Endothelial cell (in vitro differentiated cells): ENCODE results near the gene KEAP1. TPM values are rescaled to one million over a fixed set of nuclear protein-coding genes. Genes with fewer than 3 reads are reported as not detected.

Source experiments
- DNase-seq: peaks from one replicate; pipeline ENCODE4 v3.0.0; 2021; ENCODE audit warnings: low spot score
- H3K27ac Mint-ChIP-seq: one replicate; pipeline ENCODE4 v1.8.0; 2021; ENCODE audit warnings: mixed read lengths, inconsistent platforms; ENCODE audit not compliant: unreplicated experiment
- H3K27me3 Mint-ChIP-seq: one replicate; pipeline ENCODE4 v1.8.0; 2021; ENCODE audit warnings: mild to moderate bottlenecking, moderate library complexity, mixed read lengths, inconsistent platforms; ENCODE audit not compliant: unreplicated experiment
- H3K36me3 Mint-ChIP-seq: one replicate; pipeline ENCODE4 v1.8.0; 2021; ENCODE audit warnings: mild to moderate bottlenecking, low read depth, mixed read lengths, inconsistent platforms; ENCODE audit not compliant: unreplicated experiment
- H3K4me1 Mint-ChIP-seq: one replicate; pipeline ENCODE4 v1.8.0; 2021; ENCODE audit warnings: mild to moderate bottlenecking, mixed read lengths, inconsistent platforms; ENCODE audit not compliant: unreplicated experiment
- H3K4me3 Mint-ChIP-seq: one replicate; pipeline ENCODE4 v1.8.0; 2021; ENCODE audit warnings: mild to moderate bottlenecking, mixed read lengths, inconsistent platforms; ENCODE audit not compliant: unreplicated experiment
- H3K9me3 Mint-ChIP-seq: one replicate; pipeline ENCODE4 v1.8.0; 2021; ENCODE audit warnings: mixed read lengths, inconsistent platforms; ENCODE audit not compliant: unreplicated experiment
- total RNA-seq: library from RNA; stranded (reverse); fragmentation: NEBNext Ultra II Directional; extraction: Animal tissue kit (Norgen Biotek cat#: 25700); gene quantifications from one replicate; pipeline ENCODE4 v1.2.1, GENCODE V29; 2021; ENCODE audit not compliant: unreplicated experiment
- TF ChIP-seq, protein P1 (sequence below): fragments of 200-600 bp; sonication (generic); IDR thresholded peaks from one replicate; pipeline ENCODE4 v1.5.0; 2021; ENCODE audit warnings: antibody characterized with exemption; ENCODE audit not compliant: unreplicated experiment

Gene KEAP1
- total RNA-seq, 1 donor from 2014 or later, result 56.4 TPM

DNA sequence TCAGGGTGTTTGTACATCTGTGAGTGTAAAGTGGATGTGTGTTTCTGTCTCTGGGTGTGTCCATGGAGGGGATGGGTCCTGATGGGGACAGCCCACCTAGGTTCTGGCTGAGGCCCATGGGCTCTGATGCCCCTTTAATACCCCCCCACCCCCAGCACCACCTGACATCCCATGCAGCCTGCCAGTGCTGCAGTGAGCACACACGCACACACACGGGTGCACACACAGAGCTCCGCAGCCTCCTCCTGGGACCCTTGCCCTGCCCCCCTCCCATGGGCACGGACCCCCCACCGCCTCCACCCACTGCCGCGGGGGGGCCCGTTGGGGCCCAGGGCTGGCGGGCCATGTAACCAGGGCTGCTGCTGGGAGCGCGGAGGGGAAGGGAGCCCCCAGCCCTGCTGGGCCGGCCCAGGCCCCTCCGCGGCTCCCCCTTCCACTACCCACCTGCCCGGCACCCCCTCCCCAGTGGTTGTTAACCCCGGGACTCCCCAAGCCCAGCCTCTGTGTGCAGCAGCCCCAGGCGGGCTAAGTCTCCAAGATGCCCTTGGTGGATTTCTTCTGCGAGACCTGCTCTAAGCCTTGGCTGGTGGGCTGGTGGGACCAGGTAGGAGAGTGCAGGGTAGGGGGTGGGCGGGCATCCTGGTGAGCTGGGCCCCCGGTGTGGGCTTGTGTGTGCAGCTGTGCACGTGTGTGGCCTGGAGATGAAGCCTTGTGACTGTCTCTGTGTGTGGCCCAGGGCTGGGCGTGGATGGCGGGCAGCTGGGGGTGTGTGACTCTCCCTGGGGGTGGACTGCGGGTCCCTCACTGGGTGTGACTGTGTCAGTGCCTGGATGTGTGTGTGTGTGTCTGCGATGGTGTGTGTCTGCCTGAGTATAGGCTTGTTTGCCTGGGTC lies 50.2 kb downstream of the KEAP1 start:
- H3K27ac Mint-ChIP-seq, result no peak overlapping the region
- peak overlapping the region; percentile 40 for H3K4me3 Mint-ChIP-seq
- TF ChIP-seq, protein P1, sequence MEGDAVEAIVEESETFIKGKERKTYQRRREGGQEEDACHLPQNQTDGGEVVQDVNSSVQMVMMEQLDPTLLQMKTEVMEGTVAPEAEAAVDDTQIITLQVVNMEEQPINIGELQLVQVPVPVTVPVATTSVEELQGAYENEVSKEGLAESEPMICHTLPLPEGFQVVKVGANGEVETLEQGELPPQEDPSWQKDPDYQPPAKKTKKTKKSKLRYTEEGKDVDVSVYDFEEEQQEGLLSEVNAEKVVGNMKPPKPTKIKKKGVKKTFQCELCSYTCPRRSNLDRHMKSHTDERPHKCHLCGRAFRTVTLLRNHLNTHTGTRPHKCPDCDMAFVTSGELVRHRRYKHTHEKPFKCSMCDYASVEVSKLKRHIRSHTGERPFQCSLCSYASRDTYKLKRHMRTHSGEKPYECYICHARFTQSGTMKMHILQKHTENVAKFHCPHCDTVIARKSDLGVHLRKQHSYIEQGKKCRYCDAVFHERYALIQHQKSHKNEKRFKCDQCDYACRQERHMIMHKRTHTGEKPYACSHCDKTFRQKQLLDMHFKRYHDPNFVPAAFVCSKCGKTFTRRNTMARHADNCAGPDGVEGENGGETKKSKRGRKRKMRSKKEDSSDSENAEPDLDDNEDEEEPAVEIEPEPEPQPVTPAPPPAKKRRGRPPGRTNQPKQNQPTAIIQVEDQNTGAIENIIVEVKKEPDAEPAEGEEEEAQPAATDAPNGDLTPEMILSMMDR, result no peak
- no peaks in the 10 kb centered on the region for H3K9me3 Mint-ChIP-seq
- DNase-seq, result no peak
- H3K27me3 Mint-ChIP-seq, result peaks cover 19% of the 10 kb centered on the region
- no peaks in the 10 kb centered on the region for H3K4me1 Mint-ChIP-seq
- no peaks in the 10 kb centered on the region for H3K36me3 Mint-ChIP-seq

DNA sequence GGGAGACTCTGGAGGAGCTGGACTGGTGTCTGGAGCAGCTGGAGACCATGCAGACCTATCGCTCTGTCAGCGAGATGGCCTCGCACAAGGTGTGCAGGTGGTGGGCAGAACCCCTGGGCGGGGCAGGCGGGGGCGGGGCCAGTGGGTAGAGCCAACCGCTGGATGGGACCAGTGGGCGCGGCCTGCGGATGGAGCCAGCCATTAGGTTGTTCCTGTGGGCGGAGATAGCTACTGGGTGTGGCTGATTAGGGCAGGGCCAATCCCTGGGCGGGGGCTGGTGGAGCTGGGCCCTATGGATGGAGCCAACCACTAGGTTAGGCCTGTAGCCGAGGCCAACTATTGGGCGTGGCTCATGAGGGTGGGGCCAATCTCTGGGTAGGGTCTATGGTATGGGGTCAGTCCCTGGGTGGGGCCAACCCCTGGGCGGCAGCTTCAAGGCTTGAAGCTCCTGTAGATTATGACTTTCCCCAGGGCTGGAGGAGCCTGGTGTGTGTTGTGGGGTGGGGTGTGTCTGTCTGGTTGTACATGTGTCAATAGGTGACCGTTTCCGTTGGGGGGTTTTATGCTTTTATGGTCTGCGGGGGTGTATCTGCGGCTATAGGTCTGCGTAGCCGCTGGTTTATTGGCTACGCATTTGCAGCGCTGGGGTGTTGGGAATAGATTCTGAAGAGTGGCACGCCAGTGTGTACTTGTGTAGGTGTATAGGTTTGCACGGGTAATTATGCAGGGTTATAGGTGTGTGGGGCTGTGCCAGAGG lies 52.1 kb downstream of the KEAP1 start:
- Mint-ChIP-seq H3K27ac (peak overlapping the region; percentile 42), H3K4me1 (no peaks in the 10 kb centered on the region), H3K9me3 (no peaks in the 10 kb centered on the region), H3K4me3 (no peak overlapping the region), H3K27me3 (peaks cover 23% of the 10 kb centered on the region), H3K36me3 (no peaks in the 10 kb centered on the region)
- no peak for DNase-seq
- TF ChIP-seq, protein P1, result no peak

DNA sequence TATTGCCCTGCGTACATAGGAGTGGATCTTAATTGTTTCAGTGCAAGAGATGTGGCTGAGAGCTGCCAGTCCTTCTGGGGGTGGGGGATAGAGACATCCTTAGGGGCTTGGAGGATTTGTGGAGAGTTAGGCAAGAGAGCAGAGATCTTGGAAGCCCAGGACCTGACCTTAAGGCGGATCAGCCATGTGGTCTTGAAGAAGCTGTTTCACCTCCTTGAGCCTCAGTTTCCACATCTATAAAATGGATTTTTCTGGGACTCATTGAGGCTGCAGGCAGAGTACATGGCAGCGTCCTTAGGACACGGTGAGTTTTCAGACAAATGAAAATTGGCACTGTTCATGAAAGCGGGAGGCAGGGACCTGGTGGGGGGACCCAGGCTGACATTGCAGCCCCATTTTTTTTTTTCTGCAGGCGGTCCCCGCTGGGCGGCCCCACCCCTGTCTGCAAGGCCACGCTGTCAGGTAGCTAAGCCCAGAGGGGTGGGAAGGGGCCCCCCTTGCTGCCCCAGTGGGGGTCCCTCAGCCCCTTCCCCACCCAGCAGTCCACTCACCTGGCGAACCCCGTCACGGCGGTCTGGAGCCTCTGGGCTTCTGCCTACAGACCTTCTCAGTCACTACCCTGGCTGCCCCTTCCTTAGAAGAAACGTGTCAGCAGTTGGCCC lies 52.8 kb downstream of the KEAP1 start:
- Mint-ChIP-seq H3K27me3 (peaks cover 19% of the 10 kb centered on the region), H3K27ac (peak overlapping the region; percentile 39), H3K36me3 (no peaks in the 10 kb centered on the region), H3K9me3 (no peaks in the 10 kb centered on the region), H3K4me1 (no peaks in the 10 kb centered on the region), H3K4me3 (peak overlapping the region; percentile 5)
- DNase-seq, result no peak
- TF ChIP-seq, protein P1, result no peak

DNA sequence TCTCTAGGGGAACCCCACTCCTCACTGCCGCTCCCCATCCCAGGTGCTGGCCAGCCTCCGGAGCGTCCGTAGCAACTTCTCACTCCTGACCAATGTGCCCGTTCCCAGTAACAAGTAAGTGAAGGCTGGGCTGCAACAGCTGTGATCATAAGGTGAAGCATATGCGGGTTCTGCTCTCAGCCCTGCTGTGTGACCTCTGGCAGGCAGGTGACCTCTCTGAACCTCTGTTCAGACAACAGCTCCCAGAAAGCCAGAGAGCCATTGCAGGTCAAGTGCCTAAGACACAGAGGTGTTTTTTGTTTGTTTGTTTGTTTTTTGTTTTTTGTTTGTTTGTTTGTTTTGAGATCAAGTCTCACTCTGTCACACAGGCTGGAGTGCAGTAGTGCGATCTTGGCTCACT lies 54.1 kb downstream of the KEAP1 start:
- Mint-ChIP-seq H3K9me3 (no peaks in the 10 kb centered on the region), H3K27ac (no peak overlapping the region), H3K36me3 (no peaks in the 10 kb centered on the region), H3K27me3 (peaks cover 16% of the 10 kb centered on the region), H3K4me1 (no peaks in the 10 kb centered on the region), H3K4me3 (no peak overlapping the region)
- TF ChIP-seq, protein P1, result no peak
- no peak for DNase-seq
